HCT116 (cell line): Measurements from ENCODE around the gene SHISA6. TPM values are rescaled to one million over a fixed set of nuclear protein-coding genes. Genes with fewer than 3 reads are reported as not detected.

Source experiments
- ATAC-seq: fragments of 200-7000 bp; cut with Tn5 transposase; 2 replicates; pipeline ENCODE4 v1.9.1; 2020; ENCODE audit warnings: mild to moderate bottlenecking, moderate library complexity
- BruUV-seq: library from RNA; stranded (reverse); fragments of 400-500 nt; replicated peaks from 2 replicates; lab custom pipeline; 2021; lab: Mats Ljungman, UMichigan
- CTCF ChIA-PET: fragments of 300-600 bp; sonication (Branson Sonifier 250); formaldehyde crosslinking; loops from one replicate; lab custom pipeline; 2021; ENCODE audit warnings: antibody characterized with exemption; lab: Charles Lee
- POLR2A ChIA-PET: fragments of 300-600, 350-600 bp; sonication (Branson Sonifier 250); formaldehyde crosslinking; loops from one replicate; lab custom pipeline; 2021; ENCODE audit warnings: antibody characterized with exemption; lab: Charles Lee
- RAD21 ChIA-PET, 2 experiments: fragments of 300-600 bp; sonication (Branson Sonifier 250); formaldehyde crosslinking; loops; one replicate each; lab custom pipeline; 2023; ENCODE audit warnings: low total read pairs in 2 of 2; ENCODE audit not compliant: uncharacterized antibody in 2 of 2, unreplicated experiment in 2 of 2, low non-redundant PET in 1 of 2; lab: Charles Lee
- DNase-seq: peaks from one replicate; pipeline ENCODE4 v3.0.0-alpha.2; 2010; ENCODE audit warnings: low read depth, low spot score
- H2AFZ ChIP-seq: fragments of 200-600 bp; shearing (Covaris generic), sonication (generic); 2 replicates; pipeline ENCODE4 v1.6.1; 2017; ENCODE audit warnings: low read depth, mixed run types, mixed read lengths, antibody characterized with exemption, low read length; ENCODE audit not compliant: poor library complexity, severe bottlenecking
- H3K27ac ChIP-seq: 2 replicates; pipeline ENCODE4 v1.5.1; 2012; ENCODE audit warnings: low read depth, low read length
- H3K27me3 ChIP-seq: fragments of 200-600 bp; sonication (generic); 2 replicates; pipeline ENCODE4 v1.6.1; 2016; ENCODE audit warnings: mixed run types, low read length, mixed read lengths; ENCODE audit not compliant: insufficient read depth
- H3K36me3 ChIP-seq, 2 experiments: fragments of 200-500 bp in 1 of 2; fragments of 200-600 bp in 1 of 2; sonication (Bioruptor generic) in 1 of 2; sonication (generic) in 1 of 2; 2 replicates each; pipeline versions ENCODE4 v1.5.1 to v1.6.1; 2014 to 2016; ENCODE audit warnings: low read length in 2 of 2, inconsistent platforms in 1 of 2, mixed read lengths in 1 of 2, mixed run types in 1 of 2; ENCODE audit not compliant: insufficient read depth in 2 of 2, control insufficient read depth in 1 of 2
- H3K4me1 ChIP-seq, 2 experiments: fragments of 200-600 bp in 1 of 2; sonication (generic) in 1 of 2; 2 replicates each; pipeline versions ENCODE4 v1.5.1 to v1.6.1; 2012 to 2017; ENCODE audit warnings: low read length in 2 of 2, inconsistent platforms in 1 of 2, mild to moderate bottlenecking in 1 of 2, mixed read lengths in 1 of 2, mixed run types in 1 of 2, moderate library complexity in 1 of 2; ENCODE audit not compliant: insufficient read depth in 2 of 2, control insufficient read depth in 1 of 2
- H3K4me2 ChIP-seq: fragments of 200-600 bp; sonication (generic); 2 replicates; pipeline ENCODE4 v1.6.1; 2017; ENCODE audit warnings: mixed run types, low read length, mixed read lengths
- H3K4me3 ChIP-seq, 2 experiments: fragments of 200-600 bp in 1 of 2; sonication (generic) in 1 of 2; replicated peaks in 1 of 2; 2 replicates each; pipeline ENCODE4 v1.5.1; 2011 to 2016; ENCODE audit warnings: low read length in 2 of 2, control low read depth in 1 of 2, low read depth in 1 of 2, mild to moderate bottlenecking in 1 of 2, mixed read lengths in 1 of 2, mixed run types in 1 of 2
- H3K79me2 ChIP-seq: fragments of 200-600 bp; sonication (generic); 2 replicates; pipeline ENCODE4 v1.6.1; 2017; ENCODE audit warnings: mild to moderate bottlenecking, mixed run types, low read length, moderate library complexity, mixed read lengths; ENCODE audit not compliant: insufficient read depth
- H3K9ac ChIP-seq: fragments of 200-600 bp; sonication (generic); 2 replicates; pipeline ENCODE4 v1.6.1; 2016; ENCODE audit warnings: low read length, mixed read lengths
- H3K9me2 ChIP-seq: fragments of 200-600 bp; sonication (generic), shearing (Covaris generic); 2 replicates; pipeline ENCODE4 v1.6.1; 2017; ENCODE audit warnings: mixed run types, mild to moderate bottlenecking, moderate library complexity; ENCODE audit not compliant: insufficient read depth
- H3K9me3 ChIP-seq, 2 experiments: fragments of 200-500 bp in 1 of 2; fragments of 200-600 bp in 1 of 2; sonication (Bioruptor generic) in 1 of 2; sonication (generic) in 1 of 2; 2 replicates each; pipeline ENCODE4 v1.6.1; 2014 to 2017; ENCODE audit warnings: low read length in 2 of 2, mixed read lengths in 2 of 2, inconsistent platforms in 1 of 2, low read depth in 1 of 2, mild to moderate bottlenecking in 1 of 2, mixed run types in 1 of 2, moderate library complexity in 1 of 2; ENCODE audit not compliant: control insufficient read depth in 1 of 2, insufficient read depth in 1 of 2
- H4K20me1 ChIP-seq: fragments of 200-600 bp; sonication (generic), shearing (Covaris generic); 2 replicates; pipeline ENCODE4 v1.6.1; 2017; ENCODE audit warnings: mixed run types, mild to moderate bottlenecking, moderate library complexity; ENCODE audit not compliant: insufficient read depth
- ATF3 ChIP-seq: IDR thresholded peaks from 2 replicates; pipeline ENCODE4 v1.6.1; 2012
- CBX3 ChIP-seq: IDR thresholded peaks from 2 replicates; pipeline ENCODE4 v1.6.1; 2012; ENCODE audit warnings: low read depth
- CEBPB ChIP-seq: IDR thresholded peaks from 2 replicates; pipeline ENCODE4 v1.6.1; 2012; ENCODE audit warnings: low read depth
- CTCF ChIP-seq, 3 experiments: fragments of 200-600 bp in 1 of 3; sonication (generic) in 1 of 3; IDR thresholded peaks in 2 of 3; conservative IDR thresholded peaks in 1 of 3; 2 replicates each; pipeline ENCODE4 v1.5.1; 2012 to 2017; ENCODE audit warnings: low read depth in 2 of 3, low read length in 2 of 3, antibody characterized with exemption in 1 of 3, borderline replicate concordance in 1 of 3, control low read depth in 1 of 3, mild to moderate bottlenecking in 1 of 3, mixed read lengths in 1 of 3, mixed run types in 1 of 3, moderate library complexity in 1 of 3; ENCODE audit not compliant: insufficient read depth in 1 of 3
- ELF1 ChIP-seq: IDR thresholded peaks from 2 replicates; pipeline ENCODE4 v1.6.1; 2012; ENCODE audit warnings: low read depth, borderline replicate concordance
- JUND ChIP-seq: IDR thresholded peaks from 2 replicates; pipeline ENCODE4 v1.6.1; 2012
- MAX ChIP-seq: IDR thresholded peaks from 2 replicates; pipeline ENCODE4 v1.6.1; 2012
- POLR2A ChIP-seq: IDR thresholded peaks from 2 replicates; pipeline ENCODE4 v1.7.0; 2011; ENCODE audit warnings: borderline replicate concordance; ENCODE audit not compliant: insufficient read depth, insufficient read length; ENCODE audit errors: extremely low read depth
- SIN3A ChIP-seq: IDR thresholded peaks from 2 replicates; pipeline ENCODE4 v1.6.1; 2012; ENCODE audit warnings: low read depth
- SP1 ChIP-seq: IDR thresholded peaks from 2 replicates; pipeline ENCODE4 v1.6.1; 2012; ENCODE audit warnings: low read depth
- SRF ChIP-seq: IDR thresholded peaks from 2 replicates; pipeline ENCODE4 v1.6.1; 2012; ENCODE audit warnings: low read depth
- TCF7L2 ChIP-seq: IDR thresholded peaks from 2 replicates; pipeline ENCODE4 v1.7.0; 2011; ENCODE audit warnings: borderline replicate concordance, inconsistent platforms; ENCODE audit not compliant: insufficient read depth, insufficient read length; ENCODE audit errors: extremely low read depth
- YY1 ChIP-seq: IDR thresholded peaks from 2 replicates; pipeline ENCODE4 v1.6.1; 2011; ENCODE audit warnings: low read length, low read depth, moderate library complexity, mild to moderate bottlenecking; ENCODE audit not compliant: insufficient replicate concordance; ENCODE audit errors: extremely low read depth
- ZBTB33 ChIP-seq: IDR thresholded peaks from 2 replicates; pipeline ENCODE4 v1.6.1; 2011; ENCODE audit warnings: mild to moderate bottlenecking, low read length, moderate library complexity; ENCODE audit not compliant: insufficient replicate concordance; ENCODE audit errors: extremely low read depth
- ZFX ChIP-seq: fragments of 450-650 bp; IDR thresholded peaks from 2 replicates; pipeline ENCODE4 v1.6.1; 2017
- ZNF274 ChIP-seq: fragments of 200-500 bp; sonication (Bioruptor generic); IDR thresholded peaks from 2 replicates; pipeline ENCODE4 v1.6.1; 2014; ENCODE audit warnings: mild to moderate bottlenecking, low read depth, low read length, inconsistent platforms
- intact Hi-C: fragments of 100-400 bp; cut with micrococcal nuclease; formaldehyde crosslinking; loops from 2 replicates; pipeline ENCODE4 v1.10.0; 2022
- total RNA-seq: library from RNA; stranded (reverse); gene quantifications from one replicate; pipeline ENCODE4 v1.2.1, GENCODE V29; 2021; ENCODE audit not compliant: unreplicated experiment

The SHISA6 gene
- total RNA-seq, 1 experiment from 2014 or later: not detected

GRCh38 chr17:11486101-11486867 is 245.3 kb downstream of the SHISA6 start:
- Histone ChIP-seq H3K4me1 (no peaks in the 10 kb centered on the region), H3K27ac (no peak overlapping the region), H3K79me2 (no peaks in the 10 kb centered on the region), H3K4me2 (no peak overlapping the region), H4K20me1 (no peaks in the 10 kb centered on the region), H2AFZ (no peak overlapping the region), H3K9me3 (peaks cover 0 to 24% of the 10 kb centered on the region in 2 experiments; a peak in 2 of 4 replicates), H3K36me3 (no peaks in the 10 kb centered on the region), H3K4me3 (no peak overlapping the region), H3K9ac (no peak overlapping the region), H3K27me3 (no peaks in the 10 kb centered on the region), H3K9me2 (no peaks in the 10 kb centered on the region)
- POLR2A ChIA-PET: no interaction called here
- CTCF ChIA-PET: no interaction called here
- intact Hi-C loops: no loop called here
- RAD21 ChIA-PET: no interaction called here
- no TSS peak for BruUV-seq
- DNase-seq (no peak), ATAC-seq (no peak)
- TF ChIP-seq SRF: no peak
- no peak for TF ChIP-seq POLR2A
- TF ChIP-seq CEBPB: no peak
- TF ChIP-seq SIN3A: no peak

GRCh38 chr17:11486868-11487310 is 245.9 kb downstream of the SHISA6 start:
- no peak overlapping the region for H2AFZ ChIP-seq
- H3K27me3 ChIP-seq: no peaks in the 10 kb centered on the region
- no peaks in the 10 kb centered on the region for H3K4me1 ChIP-seq
- H4K20me1 ChIP-seq: no peaks in the 10 kb centered on the region
- intact Hi-C loops: no loop called here
- no peaks in the 10 kb centered on the region for H3K79me2 ChIP-seq
- peaks cover 0 to 20% of the 10 kb centered on the region in 2 experiments; a peak in 2 of 4 replicates for H3K9me3 ChIP-seq
- DNase-seq: no peak
- ChIA-PET CTCF (no interaction called here), RAD21 (no interaction called here), POLR2A (no interaction called here)
- no peak overlapping the region for H3K9ac ChIP-seq
- no peak overlapping the region for H3K4me2 ChIP-seq
- ATAC-seq: no peak
- H3K9me2 ChIP-seq: no peaks in the 10 kb centered on the region
- H3K27ac ChIP-seq: no peak overlapping the region
- no TSS peak for BruUV-seq
- no peak overlapping the region for H3K4me3 ChIP-seq
- H3K36me3 ChIP-seq: no peaks in the 10 kb centered on the region
- TF ChIP-seq MAX: no peak
- TF ChIP-seq CBX3: no peak
- no peak for TF ChIP-seq YY1
- TF ChIP-seq JUND: no peak
- TF ChIP-seq ZNF274: no peak
- TF ChIP-seq ELF1: no peak
- no peak for TF ChIP-seq ATF3
- TF ChIP-seq SP1: no peak
- TF ChIP-seq ZFX: no peak
- TF ChIP-seq CTCF (IDR thresholded peaks at IDR 0.05 in 2 of 3, conservative IDR thresholded peaks at IDR 0.05 in 1 of 3; ENCODE audit: borderline replicate concordance in 1 of 3, insufficient read depth in 1 of 3, low read depth in 2 of 3, low read length in 2 of 3): no peak
- no peak for TF ChIP-seq ZBTB33
- TF ChIP-seq TCF7L2: no peak
